Kidney (tissue), 14 donors: ENCODE results near the gene ZBTB46. TPM values are rescaled to one million over a fixed set of nuclear protein-coding genes. Genes with fewer than 3 reads are reported as not detected.
A peak's percentile ranks its signal among the peaks of the same experiment; 100 is the strongest.

Source experiments
- DNase-seq, 5 donors: peaks; one replicate each; pipeline ENCODE4 v3.0.0-alpha.2; 2013 to 2020
- FAIRE-seq: peaks from 2 replicates; lab custom pipeline; 2012; peaks lifted over from hg19 to GRCh38; lab: Jason Lieb, UNC
- H3K27ac ChIP-seq, 2 donors: one replicate each; pipeline ENCODE4 v1.7.0; 2013; ENCODE audit warnings: low read depth in 2 of 2, low read length in 2 of 2, inconsistent platforms in 1 of 2
- H3K27me3 ChIP-seq: one replicate; pipeline ENCODE4 v1.7.1; 2013; ENCODE audit warnings: low read length, inconsistent platforms; ENCODE audit not compliant: control insufficient read depth, insufficient read depth
- H3K36me3 ChIP-seq, 3 donors: one replicate each; pipeline versions ENCODE4 v1.7.0 to v1.7.1; 2013; ENCODE audit warnings: low read length in 3 of 3, control low read depth in 1 of 3, inconsistent platforms in 1 of 3; ENCODE audit not compliant: insufficient read depth in 3 of 3, control insufficient read depth in 2 of 3
- H3K4me1 ChIP-seq, 3 donors: one replicate each; pipeline versions ENCODE4 v1.7.0 to v1.7.1; 2013; ENCODE audit warnings: low read length in 3 of 3, inconsistent platforms in 1 of 3, low read depth in 1 of 3; ENCODE audit not compliant: control insufficient read depth in 2 of 3, insufficient read depth in 2 of 3
- H3K4me3 ChIP-seq, 3 donors: one replicate each; pipeline versions ENCODE4 v1.7.0 to v1.8.1; 2013; ENCODE audit warnings: low read length in 3 of 3, control low read depth in 1 of 3, inconsistent platforms in 1 of 3
- H3K9ac ChIP-seq, 3 donors: one replicate each; pipeline versions ENCODE4 v1.7.0 to v1.7.1; 2013; ENCODE audit warnings: low read length in 3 of 3, control low read depth in 1 of 3, inconsistent platforms in 1 of 3
- H3K9me3 ChIP-seq, 3 donors: one replicate each; pipeline versions ENCODE4 v1.7.0 to v1.7.1; 2013; ENCODE audit warnings: low read length in 3 of 3, control low read depth in 1 of 3, inconsistent platforms in 1 of 3; ENCODE audit not compliant: control insufficient read depth in 2 of 3, insufficient read depth in 1 of 3
- intact Hi-C: fragments of 100-400 bp; cut with DNase I; formaldehyde crosslinking; loops from one replicate; pipeline ENCODE4 v1.11.1; 2022
- polyA plus RNA-seq: library from polyadenylated mRNA; stranded (reverse); fragments of 350-450 nt; fragmentation: Illumina TruSeq; extraction: RNeasy Lipid Tissue Mini Kit (QIAGEN cat#74804); gene quantifications from one replicate; pipeline ENCODE4 v1.2.3, GENCODE V29; 2014; ENCODE audit warnings: low read depth, low replicate concordance; ENCODE audit not compliant: insufficient read depth
- total RNA-seq: library from RNA; stranded (reverse); fragmentation: NEBNext Ultra II Directional; extraction: Animal tissue kit (Norgen Biotek cat#: 25700); gene quantifications from one replicate; pipeline ENCODE4 v1.2.1, GENCODE V29; 2021
- TF ChIP-seq, protein P1 (sequence below): IDR thresholded peaks from 3 replicates; pipeline ENCODE4 v1.5.1; 2012; ENCODE audit warnings: mild to moderate bottlenecking, moderate library complexity, borderline replicate concordance; ENCODE audit not compliant: insufficient read depth; ENCODE audit errors: extremely low read depth
- donor health status: control.
- donor health status: control.
- donor health status: control.
- donor health status: control.
- donor health status: control.
- donor health status: DM: yes; HTN: yes; CAD: no.
- donor health status: Normal renal cell carcinoma (clear cell type).

Gene ZBTB46
- total and polyA plus RNA-seq, 2 donors from 2014 or later: 4.5 to 24.0 TPM

- peak overlapping the region in 2 of 3 donors; percentile 6 to 34 for H3K9ac ChIP-seq
- DNase-seq (no peak), FAIRE-seq (no peak)
- H3K4me3 ChIP-seq: peak overlapping the region; percentile 12 to 32 (median 27)
- peak overlapping the region; percentile 54 to 55 for H3K27ac ChIP-seq
- no peaks in the 10 kb centered on the region for H3K27me3 ChIP-seq
- H3K9me3 ChIP-seq: no peaks in the 10 kb centered on the region
- TF ChIP-seq, protein P1, sequence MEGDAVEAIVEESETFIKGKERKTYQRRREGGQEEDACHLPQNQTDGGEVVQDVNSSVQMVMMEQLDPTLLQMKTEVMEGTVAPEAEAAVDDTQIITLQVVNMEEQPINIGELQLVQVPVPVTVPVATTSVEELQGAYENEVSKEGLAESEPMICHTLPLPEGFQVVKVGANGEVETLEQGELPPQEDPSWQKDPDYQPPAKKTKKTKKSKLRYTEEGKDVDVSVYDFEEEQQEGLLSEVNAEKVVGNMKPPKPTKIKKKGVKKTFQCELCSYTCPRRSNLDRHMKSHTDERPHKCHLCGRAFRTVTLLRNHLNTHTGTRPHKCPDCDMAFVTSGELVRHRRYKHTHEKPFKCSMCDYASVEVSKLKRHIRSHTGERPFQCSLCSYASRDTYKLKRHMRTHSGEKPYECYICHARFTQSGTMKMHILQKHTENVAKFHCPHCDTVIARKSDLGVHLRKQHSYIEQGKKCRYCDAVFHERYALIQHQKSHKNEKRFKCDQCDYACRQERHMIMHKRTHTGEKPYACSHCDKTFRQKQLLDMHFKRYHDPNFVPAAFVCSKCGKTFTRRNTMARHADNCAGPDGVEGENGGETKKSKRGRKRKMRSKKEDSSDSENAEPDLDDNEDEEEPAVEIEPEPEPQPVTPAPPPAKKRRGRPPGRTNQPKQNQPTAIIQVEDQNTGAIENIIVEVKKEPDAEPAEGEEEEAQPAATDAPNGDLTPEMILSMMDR: no peak
- peaks cover 5 to 21% (median 5%) of the 10 kb centered on the region in 3 donors for H3K4me1 ChIP-seq
- no peaks in the 10 kb centered on the region for H3K36me3 ChIP-seq
- intact Hi-C loops: no loop called here
Observed at GRCh38 chr20:63846888-63847236, 15.8 kb upstream of the ZBTB46 start.

DNA sequence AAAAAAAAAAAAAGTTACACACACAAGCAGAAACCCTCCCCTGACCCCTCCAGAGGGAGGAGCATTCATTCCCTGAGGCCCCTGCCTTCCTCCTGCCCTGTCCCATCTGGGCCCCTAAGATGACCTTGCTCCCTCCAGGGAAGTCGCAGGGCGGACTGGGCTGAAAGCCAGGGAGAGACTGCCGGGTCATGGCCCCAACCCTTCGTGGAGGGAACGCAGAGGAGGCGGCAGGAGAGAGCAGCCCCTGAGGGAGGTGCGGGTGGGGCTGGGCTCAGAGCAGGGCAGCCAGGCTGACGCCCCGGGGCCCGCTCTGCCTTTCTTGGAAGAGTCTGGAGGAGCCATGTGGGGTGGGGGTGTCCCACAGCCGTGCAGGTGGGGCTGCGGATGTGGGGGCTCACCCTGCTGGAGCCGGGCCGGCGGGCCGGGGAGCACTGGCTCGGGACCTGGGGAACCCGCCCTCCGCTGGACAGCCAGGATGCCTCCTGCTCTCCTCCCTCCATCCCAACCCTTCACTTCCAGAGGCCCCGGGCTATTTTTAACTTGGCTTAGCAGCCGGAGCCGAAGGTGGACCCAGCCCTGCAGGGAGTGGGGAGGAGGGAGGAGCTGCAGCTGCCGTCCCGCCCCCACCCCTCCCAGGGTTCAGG lies 15.2 kb upstream of the ZBTB46 start:
- no peaks in the 10 kb centered on the region for H3K27me3 ChIP-seq
- intact Hi-C loops: no loop called here
- no peaks in the 10 kb centered on the region for H3K9me3 ChIP-seq
- peak overlapping the region; percentile 28 to 32 for H3K27ac ChIP-seq
- H3K9ac ChIP-seq: no peak overlapping the region
- TF ChIP-seq, protein P1: no peak
- no peak overlapping the region for H3K4me3 ChIP-seq
- FAIRE-seq (no peak), DNase-seq (peak; percentile 84 to 95 (median 89))
- H3K4me1 ChIP-seq: peaks cover 5 to 21% (median 5%) of the 10 kb centered on the region in 3 donors
- no peaks in the 10 kb centered on the region for H3K36me3 ChIP-seq

GRCh38 chr20:63844511-63844991 lies 13.5 kb upstream of the ZBTB46 start:
- no peaks in the 10 kb centered on the region for H3K27me3 ChIP-seq
- H3K4me1 ChIP-seq: peaks cover 5 to 21% (median 5%) of the 10 kb centered on the region in 3 donors
- DNase-seq (no peak), FAIRE-seq (no peak)
- H3K9ac ChIP-seq: no peak overlapping the region
- intact Hi-C loops: no loop called here
- no peaks in the 10 kb centered on the region for H3K9me3 ChIP-seq
- TF ChIP-seq, protein P1: no peak
- no peak overlapping the region for H3K27ac ChIP-seq
- H3K36me3 ChIP-seq: no peaks in the 10 kb centered on the region
- H3K4me3 ChIP-seq: no peak overlapping the region
